Left renal cortex interstitium (tissue), 4 donors: ENCODE measurements around the gene NEURL1. TPM values are rescaled to one million over a fixed set of nuclear protein-coding genes. Genes with fewer than 3 reads are reported as not detected.
"Not testable (repeated sequence)": the region's sequence is repeated elsewhere in the genome, so short reads cannot be mapped to it uniquely, and the experiment has no call there.

Source experiments
- DNase-seq, 4 donors: peaks; one replicate each; pipeline ENCODE4 v3.0.0-alpha.2; 2013; ENCODE audit warnings: low read depth in 4 of 4, low spot score in 2 of 4, missing footprints in 1 of 4
- polyA plus RNA-seq, 4 donors: library from polyadenylated mRNA; unstranded; fragments of 120-200 nt; gene quantifications; one replicate each; pipeline ENCODE4 v1.2.1, GENCODE V29; 2013; ENCODE audit not compliant: insufficient read length in 4 of 4

Gene NEURL1
- polyA plus RNA-seq, 4 donors = 1.8 to 2.2 (median 1.9) TPM

DNA sequence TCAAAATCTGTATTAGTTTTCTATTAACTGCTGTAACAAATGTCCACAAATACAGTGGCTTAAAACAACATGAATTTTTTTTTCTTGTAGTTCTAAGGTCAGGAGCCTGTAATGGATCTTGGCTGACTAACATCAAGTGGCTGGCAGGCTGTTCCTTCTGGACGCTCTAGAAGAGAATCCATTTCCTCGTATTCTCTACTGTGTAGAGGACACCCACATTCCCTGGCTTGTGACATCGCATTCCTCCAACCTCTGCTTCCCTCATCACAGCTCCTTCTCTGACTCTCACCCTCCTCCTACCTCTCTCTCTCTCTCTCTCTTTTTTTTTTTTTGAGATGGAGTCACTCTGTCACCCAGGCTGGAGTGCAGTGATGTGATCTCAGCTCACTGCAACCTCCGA, 30.0 kb upstream of the NEURL1 start:
- no peak for DNase-seq

DNA sequence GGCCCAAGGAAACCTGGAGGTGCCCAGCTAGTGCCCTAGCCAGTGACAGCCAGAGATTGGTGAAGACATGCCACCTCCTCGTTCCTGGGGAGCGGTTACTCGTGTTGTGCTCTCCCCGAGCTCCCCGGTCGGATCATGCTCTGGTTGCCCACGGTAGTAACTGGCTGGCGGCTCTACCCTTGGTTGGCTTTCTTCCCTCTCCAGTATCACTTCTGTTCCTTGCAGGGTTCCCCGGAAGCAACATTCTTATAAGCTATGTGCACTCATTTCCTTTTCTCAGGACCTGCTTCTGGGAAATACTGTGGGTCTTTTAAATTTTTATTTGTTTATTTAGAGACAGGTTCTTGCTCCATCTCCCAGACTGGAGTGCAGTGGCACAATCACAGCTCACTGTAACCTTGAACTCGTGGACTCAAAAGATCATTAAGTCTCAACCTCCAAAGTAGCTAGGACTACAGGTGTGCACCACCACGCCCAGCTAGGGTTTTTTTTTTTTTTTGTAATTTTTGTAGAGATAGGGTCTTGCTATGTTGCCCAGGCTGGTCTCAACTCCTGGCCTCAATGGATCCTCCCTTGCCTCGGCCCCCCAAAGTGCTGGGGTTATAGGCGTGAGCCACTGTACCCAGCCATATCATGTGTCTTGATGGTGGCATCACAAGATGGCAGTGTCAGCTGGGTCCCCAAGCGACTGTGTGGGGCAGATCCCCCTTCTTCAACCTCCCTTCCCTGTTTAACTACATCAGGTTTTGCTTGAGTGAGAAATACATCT, 27.9 kb upstream of the NEURL1 start:
- no peak for DNase-seq

DNA sequence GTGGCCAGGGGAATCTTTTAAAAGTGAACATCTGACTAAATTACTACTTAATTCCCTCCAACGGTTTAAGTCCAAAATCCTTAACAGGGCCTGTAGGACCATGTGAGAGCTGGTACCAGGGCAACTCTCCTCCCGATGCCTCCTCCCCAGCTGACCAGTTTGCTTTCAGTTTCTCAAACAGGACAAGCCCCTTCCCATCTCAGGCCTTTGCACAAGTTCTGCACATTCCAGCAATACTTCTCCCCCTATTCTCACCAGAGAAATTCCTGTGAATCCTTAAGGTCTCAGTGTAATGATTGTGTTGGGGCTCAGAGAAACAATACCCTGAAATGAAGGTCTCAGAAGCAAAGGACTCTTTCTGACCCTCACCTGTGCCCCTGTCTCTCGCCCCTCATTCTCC, 26.8 kb upstream of the NEURL1 start:
- no peak for DNase-seq

DNA sequence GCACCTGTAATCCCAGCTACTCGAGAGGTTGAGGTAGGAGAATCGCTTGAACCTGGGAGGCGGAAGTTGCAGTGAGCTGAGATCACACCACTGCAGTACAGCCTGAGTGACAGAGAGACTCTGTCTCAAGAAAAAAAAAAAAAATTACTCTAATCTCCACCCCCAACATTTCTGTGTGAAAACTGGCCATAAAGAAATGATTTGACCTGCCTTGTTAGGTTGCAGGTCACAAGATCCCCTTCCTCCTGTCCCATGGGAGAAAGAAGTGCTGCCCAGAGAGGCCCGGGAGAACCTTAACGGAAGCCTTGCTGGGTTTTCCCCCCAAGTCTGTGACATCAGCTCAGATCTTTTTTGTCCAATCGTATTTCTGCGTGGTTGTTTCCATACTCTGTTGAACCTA, 26.1 kb upstream of the NEURL1 start:
- DNase-seq = no peak

DNA sequence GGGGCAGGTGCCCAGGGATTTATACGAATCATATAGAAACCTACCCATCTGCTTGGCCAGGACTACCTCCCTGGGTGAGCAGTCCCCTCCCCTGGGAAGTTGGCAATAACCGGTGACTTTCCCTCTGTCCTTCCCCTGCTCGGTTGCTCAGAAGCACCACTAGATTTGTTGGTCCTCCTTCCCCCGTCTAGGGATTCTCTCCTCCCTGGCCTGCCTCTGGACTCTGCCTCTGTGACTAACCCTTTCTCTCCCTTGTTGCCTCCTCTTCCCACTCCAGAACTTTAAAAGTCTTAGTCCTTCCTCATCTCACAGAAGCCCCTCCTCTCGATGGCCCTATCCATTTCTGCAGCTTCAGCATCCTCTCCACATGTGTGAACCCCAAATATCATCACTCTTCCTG, 24.3 kb upstream of the NEURL1 start:
- DNase-seq = no peak

DNA sequence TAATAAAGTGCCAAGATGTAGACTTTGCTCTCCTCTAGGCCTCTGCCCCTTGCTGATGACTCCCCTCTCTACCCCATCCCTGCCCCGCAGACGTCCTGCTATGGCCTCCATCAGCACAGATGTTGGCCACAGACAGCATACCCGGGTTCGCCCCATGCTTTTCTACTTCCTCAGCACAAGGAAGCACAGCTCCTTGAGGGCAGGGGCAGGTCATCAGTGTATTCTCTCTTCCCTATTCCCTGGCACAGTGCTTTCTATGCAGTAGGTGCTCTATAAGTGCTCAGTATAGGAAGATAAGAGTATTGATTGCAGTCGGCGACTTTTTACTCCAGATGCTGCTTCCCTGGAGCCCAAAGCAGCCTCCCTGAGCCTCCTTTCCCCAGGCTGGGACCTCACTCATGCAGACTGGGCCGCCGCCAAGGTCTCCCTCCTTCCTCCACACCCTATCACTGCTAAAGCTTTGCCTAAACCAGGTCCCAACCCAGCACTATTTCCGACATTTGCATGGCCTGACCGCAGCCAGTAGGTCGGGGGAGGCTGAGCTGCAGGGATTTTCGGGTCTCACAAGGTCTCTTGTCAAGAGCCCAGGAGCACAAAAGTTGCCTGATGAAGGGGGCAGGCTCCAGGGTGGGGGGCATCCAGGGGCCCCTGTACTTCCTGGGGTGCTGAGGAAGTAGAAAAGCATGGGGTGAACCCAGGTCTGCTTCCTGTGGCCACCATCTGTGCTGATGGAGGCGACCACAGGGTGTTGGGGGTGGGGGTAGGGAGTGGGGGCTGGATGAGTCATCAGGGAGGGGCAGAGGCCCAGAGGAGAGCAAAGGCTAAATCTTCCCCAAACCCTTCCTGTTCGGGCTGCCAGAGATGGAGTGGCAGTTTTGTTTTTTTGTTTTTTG, 22.5 kb upstream of the NEURL1 start:
- no peak for DNase-seq

DNA sequence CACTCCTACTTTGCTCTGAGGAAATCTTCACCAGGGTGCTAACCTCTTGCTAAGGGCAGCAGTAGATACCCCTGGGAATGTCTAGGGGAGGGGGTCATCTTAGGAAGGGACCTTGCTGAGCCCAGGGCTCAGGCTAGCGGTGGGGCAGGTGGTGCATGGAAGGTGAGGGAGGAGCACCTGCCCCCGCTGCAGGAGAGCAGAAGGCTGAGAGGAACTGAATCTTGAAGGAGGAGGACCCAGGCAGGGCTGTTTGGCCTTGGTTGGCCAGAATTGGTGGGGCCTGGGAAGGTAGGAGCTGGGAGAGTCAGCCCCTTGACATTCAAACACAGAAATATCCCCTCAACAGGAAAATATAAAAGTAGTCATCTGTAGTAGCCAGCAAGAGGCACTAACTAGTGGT, 21.5 kb upstream of the NEURL1 start:
- DNase-seq = no peak

DNA sequence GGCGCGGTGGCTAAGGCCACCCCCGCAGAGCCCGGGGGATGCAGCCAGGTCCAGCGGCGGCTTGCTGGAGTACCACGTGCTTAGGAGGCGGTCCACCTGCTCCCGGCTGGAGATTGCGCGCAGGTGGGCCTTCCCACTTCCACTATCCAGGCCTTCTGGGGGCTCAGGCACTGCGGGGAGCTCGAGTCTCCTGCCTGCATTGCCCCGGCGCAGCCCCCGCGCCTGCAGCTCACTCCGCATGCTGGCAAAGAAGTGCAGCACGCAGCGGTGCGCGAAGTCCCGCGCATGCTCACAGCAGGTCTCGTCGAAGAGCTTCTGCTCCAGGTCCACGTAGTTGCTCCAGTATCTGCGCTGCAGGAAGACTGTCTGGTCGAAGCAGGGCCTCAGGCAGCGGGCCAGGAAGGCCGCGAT, 20.2 kb upstream of the NEURL1 start:
- no peak for DNase-seq

DNA sequence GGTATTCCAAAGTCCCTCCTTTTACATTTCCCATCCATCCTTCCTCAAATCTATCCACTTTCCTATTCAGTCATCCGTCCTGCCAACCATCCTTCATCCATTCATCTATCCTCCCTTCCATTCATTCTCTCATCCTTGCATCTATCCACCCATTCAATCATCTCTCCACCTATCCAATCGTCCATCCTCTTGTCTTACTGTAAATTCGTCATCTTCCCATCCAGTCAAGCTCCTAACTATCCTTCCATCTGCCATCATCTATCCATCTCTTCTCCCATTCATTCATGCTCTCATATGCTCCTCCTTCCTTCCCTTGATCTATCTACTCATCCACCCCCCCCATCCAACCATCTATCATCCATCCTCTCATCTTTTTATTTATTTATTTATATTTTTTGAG, 19.4 kb upstream of the NEURL1 start:
- DNase-seq = no peak

DNA sequence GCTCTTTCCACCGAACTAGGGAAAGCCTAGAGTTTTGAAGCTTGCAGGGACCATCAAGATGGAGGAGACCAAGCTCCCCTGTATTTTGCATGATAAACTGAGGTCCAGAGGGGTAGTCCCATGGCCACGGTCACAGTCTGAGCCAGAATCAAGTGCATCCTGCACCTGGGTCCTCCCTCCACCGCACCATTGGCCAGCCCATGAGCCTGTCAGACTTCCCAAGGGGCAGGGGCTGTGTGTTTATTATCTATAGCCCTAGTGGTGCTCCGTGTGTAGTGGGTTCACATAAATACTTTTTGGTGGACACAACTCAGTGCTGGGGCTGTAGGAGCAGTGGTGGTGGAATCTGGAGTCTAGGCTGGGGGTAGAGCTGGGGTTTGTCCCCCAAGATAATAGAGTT, 18.1 kb upstream of the NEURL1 start:
- no peak for DNase-seq

DNA sequence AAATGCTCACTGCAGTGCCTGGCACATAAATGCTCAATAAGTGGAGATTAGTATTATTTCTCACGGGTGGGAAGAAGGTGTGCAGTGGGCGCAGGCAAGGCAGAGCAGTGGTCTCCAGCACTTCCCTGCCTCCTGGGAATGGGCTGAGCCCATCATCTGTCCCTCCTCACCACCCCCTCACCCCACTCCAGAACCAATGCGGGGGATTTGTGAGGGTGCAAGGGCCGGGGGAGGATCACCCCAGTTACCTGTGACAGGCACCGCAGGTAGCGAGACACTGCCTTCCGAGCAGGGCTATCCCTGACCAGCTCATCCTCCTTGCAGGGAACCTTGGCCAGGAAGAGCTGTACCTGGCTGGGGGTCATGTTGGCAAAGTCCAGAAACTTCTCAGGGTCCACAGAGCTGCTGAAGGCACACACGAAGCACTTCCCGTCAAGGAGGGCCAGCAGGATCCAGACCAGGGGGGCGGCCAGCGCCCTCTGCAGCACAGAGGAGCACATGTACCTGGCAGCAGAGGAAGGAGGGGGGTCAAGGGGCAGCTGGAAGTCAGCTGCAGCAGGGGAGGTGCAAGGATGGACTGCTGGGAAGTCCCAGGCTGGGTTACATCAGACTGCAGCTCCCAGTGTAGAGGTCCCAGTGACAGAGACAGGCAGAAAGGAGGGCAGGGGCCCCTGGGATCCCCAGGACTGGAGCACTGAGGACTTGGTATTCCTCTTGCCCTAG, 17.3 kb upstream of the NEURL1 start:
- DNase-seq = no peak

DNA sequence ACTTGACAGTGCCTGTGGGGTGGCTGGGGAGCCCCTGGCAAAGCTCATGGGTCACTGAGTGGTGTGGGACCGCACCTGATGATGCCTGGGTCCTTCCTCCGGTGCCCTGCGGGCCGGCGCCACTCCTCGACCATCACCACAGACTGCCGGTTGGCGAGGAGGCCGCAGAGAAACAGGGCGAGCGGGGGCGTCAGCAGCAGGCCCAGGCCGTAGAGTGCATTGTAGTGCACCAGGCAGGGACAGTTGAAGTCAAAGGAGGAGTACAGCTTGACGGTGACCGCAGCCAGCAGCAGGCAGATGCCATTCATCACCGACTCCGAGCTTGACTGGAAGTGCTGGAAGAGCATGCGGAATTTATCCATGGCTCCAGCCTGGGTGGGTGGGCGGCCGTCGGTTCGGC, 14.8 kb upstream of the NEURL1 start:
- no peak for DNase-seq

DNA sequence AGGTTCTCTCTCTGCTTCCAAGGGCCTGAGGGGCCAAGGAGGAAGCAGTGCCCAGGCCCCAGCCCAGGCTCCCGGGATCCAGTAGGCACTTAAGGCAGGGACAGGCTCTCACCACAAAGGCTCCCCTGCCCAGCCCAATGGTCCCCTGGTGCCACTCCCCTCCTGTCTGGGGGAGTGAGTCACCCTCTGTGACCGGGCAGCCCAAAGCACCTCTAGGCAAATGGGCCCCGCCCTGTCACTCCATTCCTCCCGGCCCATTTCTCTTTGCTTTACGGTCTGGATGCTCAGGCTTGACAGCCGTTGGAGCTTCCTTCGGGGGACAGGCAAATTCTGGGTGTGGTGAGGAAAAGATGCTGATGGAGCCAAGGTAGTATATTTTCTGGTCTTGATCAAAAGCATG, 14.4 kb upstream of the NEURL1 start, which contains the start of gene CALHM3:
Gene CALHM3, minus strand, starts transcription at position 106 of the 400 bp plus-strand sequence. CDS start 208 bp downstream, outside the sequence.
- DNase-seq = no peak

DNA sequence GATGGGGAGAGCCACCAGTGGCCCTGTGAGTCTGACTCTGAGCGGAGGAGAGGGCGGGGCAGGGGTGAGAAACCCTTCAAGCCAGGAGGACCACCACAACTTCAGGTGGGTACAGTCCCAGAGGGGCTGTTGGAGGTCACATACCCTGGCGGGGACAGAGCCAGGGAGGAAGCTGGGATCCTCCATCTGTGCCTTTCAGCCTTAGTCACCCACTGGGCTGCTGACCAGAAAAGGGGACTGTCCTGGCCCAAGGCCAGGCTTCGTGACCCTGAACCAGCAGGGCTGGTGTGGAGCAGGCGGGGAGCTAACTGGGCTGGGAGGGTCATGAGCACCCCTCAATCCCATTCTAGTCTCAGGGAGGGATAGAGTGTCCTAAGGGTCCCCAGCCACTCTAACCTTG, 13.0 kb upstream of the NEURL1 start:
- DNase-seq = no peak

DNA sequence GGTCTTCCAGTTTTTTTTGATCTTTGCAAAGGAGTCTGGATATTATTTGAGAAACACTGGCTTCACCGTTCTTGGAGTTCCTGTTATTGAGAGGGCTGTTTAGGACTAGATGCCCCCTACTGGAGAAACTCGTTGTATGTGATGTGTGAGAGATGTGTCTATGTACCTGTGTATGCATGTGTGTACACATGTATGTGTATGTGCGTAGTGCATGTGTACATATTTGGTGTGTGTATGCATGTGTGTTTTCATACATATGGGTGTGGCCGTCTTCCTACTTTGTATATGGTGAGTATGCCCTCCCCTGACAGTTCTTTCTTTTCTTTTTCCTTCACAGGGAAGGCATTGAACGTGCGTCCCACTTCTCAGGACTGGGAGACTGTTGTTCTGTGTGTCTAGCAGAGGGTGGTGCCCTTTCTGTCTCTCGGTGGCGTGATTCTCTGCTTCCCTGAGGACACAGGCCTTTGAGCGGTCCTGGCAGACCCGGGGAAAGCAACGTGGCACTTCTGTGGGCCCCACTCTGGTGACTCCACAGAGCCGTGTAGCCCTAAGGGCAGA, 11.5 kb upstream of the NEURL1 start:
- DNase-seq = no peak

DNA sequence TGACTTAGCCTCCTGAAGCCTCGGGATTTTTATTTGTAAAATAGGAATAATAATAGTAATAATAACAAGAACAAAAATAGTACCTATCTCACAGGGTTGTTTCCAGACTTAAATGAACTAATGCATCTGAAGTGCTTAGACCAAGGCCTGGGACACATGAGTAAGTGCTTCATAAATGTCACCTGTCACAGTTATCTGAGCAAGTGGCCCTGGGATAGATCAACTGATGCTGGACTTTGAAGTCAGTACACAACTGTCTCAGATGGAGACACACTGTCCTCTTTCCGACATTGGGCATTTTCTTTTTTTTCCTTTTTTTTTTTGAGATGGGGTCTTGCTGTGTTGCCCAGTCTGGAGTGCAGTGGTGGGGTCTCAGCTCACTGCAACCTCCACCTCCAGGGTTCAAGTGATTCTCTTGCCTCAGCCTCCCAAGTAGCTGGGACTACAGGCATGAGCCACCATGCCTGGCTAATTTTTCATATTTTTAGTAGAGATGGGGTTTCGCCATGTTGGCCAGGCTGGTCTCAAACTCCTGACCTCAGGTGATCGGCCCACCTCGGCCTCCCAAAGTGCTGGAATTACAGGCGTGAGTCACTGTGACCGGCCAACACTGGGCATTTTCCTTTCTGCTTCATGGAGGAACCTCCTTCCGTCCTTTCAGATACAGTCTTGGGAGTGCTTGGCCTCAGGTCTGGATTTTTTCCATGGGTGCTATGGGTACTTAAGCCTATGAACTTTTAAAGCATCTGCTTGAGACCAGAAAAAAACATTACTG, 6.7 kb upstream of the NEURL1 start:
- not testable (repeated sequence) for DNase-seq

DNA sequence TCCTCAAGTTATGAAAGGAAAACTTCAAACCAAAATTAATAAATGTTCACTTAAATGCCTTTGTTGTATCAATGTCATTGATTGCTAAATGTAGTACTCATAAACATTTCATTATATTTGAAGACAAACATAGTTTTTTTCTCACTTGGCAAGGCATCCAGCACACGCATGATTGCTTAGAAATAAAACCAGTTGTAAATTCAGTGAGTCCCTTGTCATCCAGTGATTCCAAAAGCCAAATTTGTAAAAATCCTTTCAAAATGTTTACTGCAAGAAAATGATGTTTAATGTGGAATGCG, 6.1 kb upstream of the NEURL1 start:
- DNase-seq = no peak

DNA sequence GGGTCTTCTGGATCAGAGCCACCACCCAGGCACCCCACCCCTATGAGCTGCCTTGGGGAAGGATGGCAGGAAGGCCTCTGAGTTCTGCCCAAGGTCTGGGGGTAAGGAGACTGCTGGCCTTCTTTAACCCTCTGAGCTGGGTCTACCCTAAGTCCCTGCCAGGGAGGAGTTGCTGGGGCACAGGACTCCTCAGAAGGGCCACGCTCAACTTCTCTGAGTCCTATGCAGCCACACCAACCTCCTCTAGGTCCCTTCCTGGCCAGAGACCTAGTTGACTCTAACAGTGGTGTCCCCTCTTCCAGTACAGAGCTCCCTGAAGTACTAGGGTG, 2.6 kb upstream of the NEURL1 start:
- no peak for DNase-seq

DNA sequence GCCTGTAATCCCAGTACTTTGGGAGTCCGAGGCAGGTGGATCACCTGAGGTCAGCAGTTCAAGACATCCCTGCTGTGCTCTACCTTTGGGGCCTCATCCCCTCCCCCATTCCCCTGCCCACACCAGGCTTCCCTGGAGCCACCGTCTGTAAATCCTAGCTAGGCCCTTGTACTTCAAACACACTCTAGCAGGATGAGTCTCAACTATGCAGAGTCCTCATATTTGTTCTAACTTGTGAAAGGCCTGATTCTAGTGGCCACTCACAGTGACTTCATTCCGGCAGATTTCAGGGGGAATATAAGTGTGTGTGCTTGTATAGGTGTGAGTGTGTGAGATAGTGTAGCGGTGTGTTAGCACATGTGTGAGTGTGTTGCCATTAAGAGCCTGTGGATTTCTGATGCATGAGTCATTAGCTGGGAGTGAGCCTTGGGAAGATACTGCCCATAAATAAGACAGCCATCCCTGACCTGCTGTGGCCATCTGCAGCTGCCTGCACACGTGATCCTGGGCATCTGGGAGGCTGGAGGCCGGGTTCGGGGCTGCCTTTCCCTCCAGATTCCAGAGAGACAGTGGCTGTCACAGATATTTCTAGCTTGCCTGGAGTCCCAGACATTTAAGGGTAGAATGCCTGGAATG, 1.7 kb upstream of the NEURL1 start:
- no peak for DNase-seq

DNA sequence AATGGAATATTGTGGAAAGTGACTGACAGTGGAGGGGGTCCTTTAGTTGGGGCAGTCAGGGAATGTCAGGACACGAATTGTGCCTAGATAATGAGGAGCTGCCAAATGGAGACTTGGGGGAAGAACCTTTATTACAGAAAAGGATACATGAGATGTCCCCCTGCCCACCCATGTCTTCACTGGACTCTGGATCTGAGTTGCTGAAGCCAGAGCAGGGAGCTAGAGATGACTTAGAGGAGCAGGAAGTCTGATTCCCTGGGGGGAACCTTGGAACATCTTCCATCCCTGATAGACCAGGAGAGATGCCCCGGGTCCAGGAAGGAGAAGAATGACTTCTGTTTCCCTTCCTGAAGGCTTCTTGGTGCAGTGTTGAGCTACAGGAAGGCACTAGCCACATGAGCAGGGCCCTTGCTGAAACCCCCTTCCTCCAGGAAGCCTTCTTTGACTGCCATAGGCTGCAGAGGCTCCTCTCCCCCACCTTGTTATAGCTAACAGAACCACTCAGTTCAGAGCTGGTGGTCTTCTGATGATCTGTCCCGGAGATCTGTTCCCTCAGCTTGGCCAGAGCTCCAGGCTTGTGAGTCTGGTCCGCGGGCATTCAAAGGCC, 747 bp upstream of the NEURL1 start:
- DNase-seq = no peak
